ENCODE results near the gene GRIFIN.
"Not testable (repeated sequence)": the region's sequence is repeated elsewhere in the genome, so short reads cannot be mapped to it uniquely, and the experiment has no call there.

GRIFIN gene

GRCh38 chr7:2477447-2478398 lies 1.5 kb upstream of the GRIFIN start:
- peak; percentile 56 for DNase-seq

- DNase-seq = no peak
Observed at GRCh38 chr7:2476776-2477446, 713 bp upstream of the GRIFIN start.

GRCh38 chr7:2475678-2476015 lies 551 bp downstream of the GRIFIN start:
- DNase-seq = no peak

- no peak for DNase-seq
Observed at GRCh38 chr7:2474813-2475677, 1.2 kb downstream of the GRIFIN start.

GRCh38 chr7:2474224-2474623 lies 2.0 kb downstream of the GRIFIN start:
- DNase-seq = no peak

GRCh38 chr7:2473496-2474180 lies 2.6 kb downstream of the GRIFIN start:
- no peak for DNase-seq

GRCh38 chr7:2472739-2473138 lies 3.5 kb downstream of the GRIFIN start:
- no peak for DNase-seq

GRCh38 chr7:2471396-2471795 lies 4.8 kb downstream of the GRIFIN start:
- no peak for DNase-seq

GRCh38 chr7:2471022-2471329 lies 5.2 kb downstream of the GRIFIN start:
- peak; percentile 44 for DNase-seq

- DNase-seq = no peak
Observed at GRCh38 chr7:2470204-2471021, 5.8 kb downstream of the GRIFIN start.

- not testable (repeated sequence) for DNase-seq
Observed at GRCh38 chr7:2469460-2470203, 6.6 kb downstream of the GRIFIN start.

- DNase-seq = no peak
Observed at GRCh38 chr7:2468227-2468626, 8.0 kb downstream of the GRIFIN start.

- no peak for DNase-seq
Observed at GRCh38 chr7:2466675-2467074, 9.5 kb downstream of the GRIFIN start.

GRCh38 chr7:2465928-2466327 lies 10.3 kb downstream of the GRIFIN start:
- no peak for DNase-seq

- DNase-seq = no peak
Observed at GRCh38 chr7:2462731-2463130, 13.5 kb downstream of the GRIFIN start.

- no peak for DNase-seq
Observed at GRCh38 chr7:2461268-2462026, 14.8 kb downstream of the GRIFIN start.

GRCh38 chr7:2460641-2461040 lies 15.6 kb downstream of the GRIFIN start:
- no peak for DNase-seq

- no peak for DNase-seq
Observed at GRCh38 chr7:2460188-2460587, 16.0 kb downstream of the GRIFIN start.

GRCh38 chr7:2459674-2460073 lies 16.5 kb downstream of the GRIFIN start:
- no peak for DNase-seq

GRCh38 chr7:2453849-2454248 lies 22.3 kb downstream of the GRIFIN start:
- not testable (repeated sequence) for DNase-seq
